ENCODE measurements around the gene RAB9A.

DNA sequence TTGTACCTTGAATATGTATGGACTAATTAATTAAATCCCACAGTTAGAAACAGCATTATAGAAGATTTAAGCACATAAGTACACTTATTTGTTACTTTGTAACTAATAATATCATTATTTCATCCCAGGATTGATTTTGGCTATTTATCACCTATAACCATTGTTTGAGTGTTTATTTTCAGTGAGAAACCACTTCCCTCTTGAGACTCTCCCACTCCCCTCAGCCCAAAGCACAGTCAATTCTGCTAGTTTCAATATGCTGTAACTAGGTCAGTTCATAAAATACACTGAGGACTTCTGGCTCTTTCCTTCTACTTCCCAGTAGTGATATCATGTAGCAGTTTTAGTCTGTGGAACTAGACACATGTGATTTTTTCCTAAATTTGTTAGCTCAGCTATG, 61.9 kb downstream of the RAB9A start:
- TF ChIP-seq PPARA (CRISPR knock-in tag; IDR thresholded peaks at IDR 0.05; ENCODE audit: borderline replicate concordance) (no peak), ZFP30 (CRISPR knock-in tag; IDR thresholded peaks at IDR 0.05) (no peak), SNAI2 (CRISPR knock-in tag; IDR thresholded peaks at IDR 0.05) (no peak), TCF4 (CRISPR knock-in tag; IDR thresholded peaks at IDR 0.05; ENCODE audit: borderline replicate concordance) (no peak), BACH2 (CRISPR knock-in tag; IDR thresholded peaks at IDR 0.05; ENCODE audit: borderline replicate concordance) (no peak), ZNF70 (CRISPR knock-in tag; IDR thresholded peaks at IDR 0.05) (no peak)
- TF ChIP-seq, protein P1, sequence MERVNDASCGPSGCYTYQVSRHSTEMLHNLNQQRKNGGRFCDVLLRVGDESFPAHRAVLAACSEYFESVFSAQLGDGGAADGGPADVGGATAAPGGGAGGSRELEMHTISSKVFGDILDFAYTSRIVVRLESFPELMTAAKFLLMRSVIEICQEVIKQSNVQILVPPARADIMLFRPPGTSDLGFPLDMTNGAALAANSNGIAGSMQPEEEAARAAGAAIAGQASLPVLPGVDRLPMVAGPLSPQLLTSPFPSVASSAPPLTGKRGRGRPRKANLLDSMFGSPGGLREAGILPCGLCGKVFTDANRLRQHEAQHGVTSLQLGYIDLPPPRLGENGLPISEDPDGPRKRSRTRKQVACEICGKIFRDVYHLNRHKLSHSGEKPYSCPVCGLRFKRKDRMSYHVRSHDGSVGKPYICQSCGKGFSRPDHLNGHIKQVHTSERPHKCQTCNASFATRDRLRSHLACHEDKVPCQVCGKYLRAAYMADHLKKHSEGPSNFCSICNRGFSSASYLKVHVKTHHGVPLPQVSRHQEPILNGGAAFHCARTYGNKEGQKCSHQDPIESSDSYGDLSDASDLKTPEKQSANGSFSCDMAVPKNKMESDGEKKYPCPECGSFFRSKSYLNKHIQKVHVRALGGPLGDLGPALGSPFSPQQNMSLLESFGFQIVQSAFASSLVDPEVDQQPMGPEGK (CRISPR knock-in tag; IDR thresholded peaks at IDR 0.05; ENCODE audit: borderline replicate concordance): no peak

All from SK-N-SH treated with all-trans-retinoic acid at 6 μM for 48 hours (cell line).